HG03039 (cell line): ENCODE measurements around the gene MRPL24.
"Not testable (repeated sequence)": the region's sequence is repeated elsewhere in the genome, so short reads cannot be mapped to it uniquely, and the experiment has no call there.

Experiments used
- ATAC-seq: cut with Tn5 transposase; IDR thresholded peaks from one replicate; pipeline ENCODE4 v1.9.1; 2021; ENCODE audit warnings: mild to moderate bottlenecking, moderate library complexity; ENCODE audit not compliant: unreplicated experiment

The MRPL24 gene

DNA sequence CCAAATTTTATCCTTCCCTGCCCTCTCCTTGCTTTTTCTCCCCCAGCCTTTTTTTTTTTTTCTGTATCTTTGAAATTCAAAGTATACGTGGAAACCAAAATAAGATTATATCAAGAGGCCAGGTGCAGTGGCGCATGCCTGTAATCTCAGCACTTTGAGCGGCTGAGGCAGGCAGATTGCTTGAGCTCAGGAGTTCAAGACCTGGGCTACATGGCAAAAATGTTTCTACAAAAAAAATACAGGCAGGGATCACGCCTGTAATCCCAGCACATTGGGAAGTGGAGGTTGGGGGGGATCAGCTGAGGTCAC is 19.9 kb upstream of the MRPL24 start:
- ATAC-seq = no peak

DNA sequence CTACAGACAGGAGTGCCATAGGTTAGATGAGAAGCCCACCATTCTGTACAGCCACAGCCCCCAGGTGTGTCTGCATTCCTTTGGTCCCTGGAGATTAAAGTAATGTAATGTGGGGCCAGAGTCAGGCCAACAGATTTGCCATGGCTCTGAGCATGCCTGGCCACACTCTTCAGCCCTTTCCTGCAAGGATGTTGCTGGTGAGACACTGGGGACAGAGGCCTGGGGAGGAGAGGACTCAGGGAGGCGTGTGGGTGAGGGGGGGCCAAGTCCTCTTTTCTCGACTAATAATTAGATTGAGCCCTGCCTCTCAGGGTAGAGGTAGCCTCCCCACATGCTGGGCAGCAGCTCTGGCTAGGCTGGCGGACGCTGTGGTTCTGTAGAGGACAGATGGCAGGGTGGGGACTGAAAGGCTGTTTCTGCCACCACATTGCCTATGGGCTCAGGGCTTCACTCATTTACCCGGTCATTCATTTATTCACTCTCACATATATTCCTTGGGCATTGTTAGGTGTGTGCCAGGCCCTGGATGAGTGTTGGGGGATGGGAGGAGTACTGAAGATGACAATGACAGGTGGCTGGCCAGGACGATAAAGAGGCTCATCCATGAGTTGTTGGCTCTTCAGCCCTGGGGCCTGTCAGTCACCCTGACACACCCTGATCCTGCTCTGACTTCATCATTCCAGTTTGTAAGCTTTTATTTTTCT is 19.4 kb upstream of the MRPL24 start:
- ATAC-seq = no peak

DNA sequence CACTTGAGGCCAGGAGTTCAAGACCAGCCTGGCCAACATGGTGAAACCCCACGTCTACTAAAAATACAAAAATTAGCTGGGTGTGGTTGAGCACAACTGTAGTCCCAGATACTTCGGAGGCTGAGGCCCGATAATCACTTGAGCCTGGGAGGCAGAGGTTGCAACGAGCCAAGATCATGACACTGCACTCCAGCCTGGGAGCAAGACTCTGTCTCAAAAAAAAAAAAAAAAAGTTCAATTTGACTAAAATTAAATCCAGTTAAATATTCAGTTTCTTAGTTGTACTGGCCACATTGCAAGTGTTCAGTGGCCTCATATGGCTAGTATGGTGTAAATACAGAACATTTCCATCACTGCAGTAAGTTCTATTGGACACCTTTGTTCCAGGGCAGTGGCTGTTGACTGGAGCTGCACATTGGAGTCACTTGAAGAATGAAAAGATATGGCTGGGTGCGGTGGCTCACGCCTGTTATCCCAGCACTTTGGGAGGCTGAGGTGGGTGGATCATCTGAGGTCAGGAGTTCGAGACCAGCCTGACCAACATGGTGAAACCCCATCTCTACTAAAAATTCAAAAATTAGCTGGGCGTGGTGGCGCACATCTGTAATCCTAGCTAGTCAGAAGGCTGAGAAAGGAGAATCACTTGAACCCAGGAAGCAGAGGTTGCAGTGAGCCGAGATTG is 16.8 kb upstream of the MRPL24 start:
- ATAC-seq = not testable (repeated sequence)

DNA sequence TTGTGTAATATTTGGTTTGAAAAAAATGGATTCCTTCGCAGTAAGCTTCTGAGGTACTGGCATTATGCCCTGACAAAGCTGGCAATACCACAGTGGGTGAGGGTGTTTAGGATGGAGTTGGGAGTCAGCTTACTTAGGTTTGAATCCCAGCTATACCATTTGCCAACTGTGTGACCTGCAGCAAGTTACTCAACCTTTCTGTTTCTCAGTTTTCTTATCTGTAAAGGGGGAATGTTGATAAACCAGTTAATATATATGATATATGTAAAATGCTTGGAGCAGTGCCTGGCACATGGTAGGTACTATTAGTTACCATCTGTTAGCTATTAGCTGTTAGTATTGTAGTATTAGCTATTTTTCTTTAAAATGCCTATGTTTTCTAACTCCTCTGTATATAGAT is 15.5 kb upstream of the MRPL24 start:
- ATAC-seq = no peak

DNA sequence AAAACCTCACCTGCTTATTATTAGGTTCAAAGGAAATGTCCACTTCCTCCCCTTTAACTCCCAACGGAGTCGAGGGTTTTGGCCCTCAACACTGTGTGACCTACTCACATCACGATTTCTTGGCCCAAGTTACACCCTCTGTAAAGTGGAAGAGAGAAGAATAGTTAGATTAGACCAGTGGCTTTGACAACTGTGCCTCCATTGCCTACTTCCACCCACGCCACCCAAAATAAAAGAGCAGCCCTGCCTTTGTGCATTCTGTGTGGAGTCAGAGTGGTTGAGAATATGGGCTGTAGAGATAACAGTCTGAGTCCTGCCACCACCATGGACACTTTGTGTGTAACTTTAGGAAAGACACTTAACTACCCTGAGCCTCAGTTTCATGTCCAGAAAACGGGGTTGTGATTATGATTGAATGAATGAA is 14.7 kb upstream of the MRPL24 start:
- no peak for ATAC-seq

DNA sequence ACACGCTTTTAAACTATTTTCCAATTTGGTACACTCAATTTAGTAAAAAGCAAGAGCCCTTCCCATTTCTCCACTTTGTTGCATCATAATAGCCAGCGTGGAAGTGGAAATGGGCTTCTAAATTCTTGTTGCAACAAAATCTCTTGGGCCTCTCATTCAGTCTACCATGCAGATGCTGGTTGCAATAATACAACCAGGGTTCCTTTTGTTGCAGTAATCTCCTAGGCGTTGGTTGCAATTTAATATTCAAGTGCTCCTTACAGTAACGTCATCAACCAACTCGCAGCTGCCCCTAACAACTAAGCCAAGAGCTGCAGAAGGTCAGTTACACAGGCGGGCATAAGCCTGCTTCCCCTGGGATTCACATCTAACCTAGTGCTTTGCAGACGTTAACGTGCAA is 13.3 kb upstream of the MRPL24 start:
- ATAC-seq = no peak

DNA sequence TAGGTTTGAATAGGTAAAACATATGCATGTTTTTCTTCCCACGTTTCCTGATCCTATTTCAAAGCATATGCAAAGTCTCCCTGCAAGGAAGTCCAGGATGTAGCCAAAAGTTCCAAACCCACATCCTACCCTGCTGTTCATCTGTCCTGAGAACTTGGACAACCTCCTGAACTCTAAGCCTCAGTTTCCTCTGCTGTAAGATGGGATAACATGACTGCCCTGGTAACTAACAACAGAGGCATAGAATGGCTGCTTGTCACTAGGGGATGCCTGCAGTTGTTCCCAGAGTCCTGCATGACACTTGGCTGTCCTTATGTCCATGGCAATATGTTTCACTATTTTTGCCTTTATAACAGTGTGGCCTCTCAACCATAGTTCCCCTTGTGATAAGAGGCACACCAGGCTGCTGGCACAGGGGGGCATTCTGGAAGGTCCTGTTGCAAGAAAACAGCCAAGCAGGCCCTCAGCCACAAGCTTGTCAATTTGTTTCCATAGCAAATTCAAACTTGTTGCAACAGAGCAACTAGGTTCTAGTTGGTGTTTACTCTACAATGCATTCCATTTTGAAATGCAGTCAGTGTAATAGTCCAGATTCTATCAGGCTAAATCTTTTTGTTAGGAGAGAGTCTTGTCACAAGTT is 12.1 kb upstream of the MRPL24 start:
- no peak for ATAC-seq

DNA sequence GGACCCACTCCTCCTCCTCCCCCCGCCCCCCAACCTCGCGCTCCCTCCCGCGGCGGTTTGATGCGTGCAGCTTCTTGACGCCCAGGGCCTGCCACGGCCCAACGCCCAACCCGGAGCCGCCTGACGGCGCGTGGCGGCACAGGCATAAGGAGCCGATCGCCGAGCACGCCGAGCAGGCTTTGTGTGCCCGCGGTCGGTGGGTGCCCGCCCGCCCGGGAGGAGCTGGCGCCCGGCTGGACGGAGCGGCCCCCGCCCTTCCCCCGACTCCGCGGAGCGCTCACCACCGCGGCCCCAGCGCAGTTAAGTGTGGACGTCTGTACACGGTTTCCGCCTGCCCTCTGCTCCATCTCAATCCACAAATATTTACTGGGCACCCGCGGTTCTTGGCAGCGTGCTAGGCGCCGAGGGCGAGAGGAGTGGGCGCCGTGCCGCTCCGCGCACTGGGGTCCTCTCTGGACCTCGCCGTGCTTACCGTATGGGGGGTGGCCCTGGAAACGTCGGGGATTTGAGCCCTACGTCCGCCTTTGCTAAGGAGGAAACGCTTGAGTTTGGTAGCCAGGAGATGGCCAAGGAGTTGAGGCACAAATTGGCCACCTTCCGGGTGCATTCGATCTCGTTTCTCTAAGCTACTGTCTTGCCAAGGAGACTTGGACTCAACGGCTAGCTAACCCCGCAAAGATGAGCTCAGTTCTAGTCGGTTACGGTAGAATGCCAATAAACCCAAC is 11.0 kb upstream of the MRPL24 start:
- ATAC-seq = peak; percentile 53

DNA sequence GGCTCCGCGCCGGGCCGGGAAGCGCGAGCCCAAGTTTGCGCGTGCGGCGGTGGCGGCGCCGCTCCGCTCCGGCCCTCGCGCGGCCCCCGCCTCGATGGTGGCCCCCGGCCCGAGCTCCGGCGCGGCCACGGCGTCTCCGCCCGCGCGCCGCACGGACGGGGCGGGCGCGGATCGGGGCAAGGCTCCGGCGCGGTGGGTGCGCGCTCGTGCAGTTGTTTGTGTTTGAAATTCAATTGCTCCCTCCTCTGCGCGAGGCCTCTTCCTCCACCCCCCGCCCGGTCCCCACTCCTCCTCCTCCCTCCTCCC is 10.5 kb upstream of the MRPL24 start, which contains the start of gene HDGF:
Gene HDGF (minus strand): TSS at position 225 of the 306 bp plus-strand sequence. CDS start 246 bp downstream, outside the sequence.
- no peak for ATAC-seq

DNA sequence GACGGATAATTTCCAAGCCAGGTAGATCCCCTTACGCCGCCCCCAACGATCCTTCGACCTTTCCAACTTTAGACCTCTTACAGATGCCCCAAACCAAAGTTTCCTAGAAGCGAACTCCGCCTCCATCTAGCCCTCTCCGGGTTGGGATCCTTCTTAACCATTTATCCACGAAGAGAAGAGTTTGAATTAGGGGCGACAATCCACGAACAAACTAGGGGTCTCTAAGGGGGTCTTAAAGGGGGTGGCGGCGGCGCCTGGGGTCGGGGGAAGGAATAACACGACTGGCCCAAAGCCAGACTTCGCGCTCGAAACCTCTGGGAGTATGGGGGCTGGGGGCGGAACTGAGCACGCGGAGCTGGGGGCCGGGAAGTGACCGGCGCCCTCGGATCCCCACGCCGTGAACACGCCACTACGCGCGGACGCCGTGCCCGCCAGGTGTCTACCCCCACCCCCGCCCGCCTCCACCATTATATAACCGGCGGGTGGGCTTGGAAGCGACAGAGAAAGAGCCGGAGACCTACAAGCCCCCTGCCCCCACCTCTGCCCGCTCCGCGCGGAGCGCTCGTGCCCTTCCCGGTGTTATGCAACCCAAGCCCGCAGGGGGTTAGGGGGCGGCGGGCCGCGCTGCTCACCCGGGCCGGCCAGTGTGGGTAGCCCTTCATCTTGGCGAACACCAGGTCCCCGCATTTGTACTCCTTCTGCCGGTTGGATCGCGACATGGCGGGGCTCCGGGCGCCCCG is 10.0 kb upstream of the MRPL24 start:
- ATAC-seq = peak; percentile 11

DNA sequence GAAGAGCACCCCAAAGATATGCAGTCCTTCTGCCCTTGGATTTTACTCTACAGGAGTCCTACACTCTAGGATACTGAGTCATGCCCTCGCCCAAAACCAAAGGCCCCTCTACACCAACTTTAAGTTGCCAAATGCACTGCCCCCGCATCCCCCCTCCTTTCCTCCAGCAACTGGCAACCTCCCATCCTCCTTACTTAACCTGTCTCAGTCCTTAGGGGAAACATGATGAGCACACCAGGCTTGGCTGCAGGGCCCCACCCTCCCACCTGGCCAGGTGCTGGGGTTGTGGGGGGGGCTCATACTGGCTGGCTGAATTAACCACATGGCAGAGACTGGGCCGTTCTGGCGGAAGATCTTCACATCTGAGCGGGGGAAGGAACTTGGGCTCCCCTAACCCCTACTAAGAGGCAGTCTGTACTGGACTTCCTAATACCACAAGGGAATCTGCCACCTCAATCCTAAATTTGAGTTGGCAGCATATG is 9.3 kb upstream of the MRPL24 start:
- ATAC-seq = no peak

DNA sequence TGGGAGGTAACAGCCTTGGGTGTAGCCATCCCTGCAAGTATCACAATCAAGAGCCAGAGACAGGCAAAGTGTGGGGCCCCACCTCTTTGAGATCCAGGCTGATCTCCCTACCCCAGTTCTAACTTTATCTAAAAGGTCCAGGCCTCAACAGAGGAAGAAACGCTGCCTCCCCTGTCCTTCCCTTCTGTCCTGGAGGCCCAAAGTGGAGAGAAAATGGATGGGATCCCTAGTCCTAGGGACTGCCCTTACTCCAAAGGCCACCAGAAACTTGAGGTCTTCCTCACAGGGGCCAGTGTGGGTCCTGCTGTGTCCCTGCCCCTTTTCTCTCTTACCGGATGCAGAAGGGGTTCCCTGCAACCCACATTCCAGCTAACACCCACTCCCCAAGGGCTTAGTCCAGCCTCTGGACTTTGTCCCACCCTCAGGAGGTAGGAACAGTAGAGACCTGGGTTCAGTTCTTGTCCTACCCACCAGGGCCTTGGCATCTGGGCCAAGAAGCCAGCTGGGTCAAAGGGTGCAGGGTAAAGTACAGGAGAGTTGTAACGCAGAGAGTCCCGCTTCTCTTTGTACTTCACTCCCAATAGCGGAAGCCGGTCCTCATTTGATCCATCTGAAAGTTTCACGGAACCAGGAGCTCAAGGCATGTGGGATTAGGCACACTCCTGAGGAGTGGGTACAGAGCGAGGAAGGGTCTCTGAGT is 8.7 kb upstream of the MRPL24 start:
- ATAC-seq = no peak

DNA sequence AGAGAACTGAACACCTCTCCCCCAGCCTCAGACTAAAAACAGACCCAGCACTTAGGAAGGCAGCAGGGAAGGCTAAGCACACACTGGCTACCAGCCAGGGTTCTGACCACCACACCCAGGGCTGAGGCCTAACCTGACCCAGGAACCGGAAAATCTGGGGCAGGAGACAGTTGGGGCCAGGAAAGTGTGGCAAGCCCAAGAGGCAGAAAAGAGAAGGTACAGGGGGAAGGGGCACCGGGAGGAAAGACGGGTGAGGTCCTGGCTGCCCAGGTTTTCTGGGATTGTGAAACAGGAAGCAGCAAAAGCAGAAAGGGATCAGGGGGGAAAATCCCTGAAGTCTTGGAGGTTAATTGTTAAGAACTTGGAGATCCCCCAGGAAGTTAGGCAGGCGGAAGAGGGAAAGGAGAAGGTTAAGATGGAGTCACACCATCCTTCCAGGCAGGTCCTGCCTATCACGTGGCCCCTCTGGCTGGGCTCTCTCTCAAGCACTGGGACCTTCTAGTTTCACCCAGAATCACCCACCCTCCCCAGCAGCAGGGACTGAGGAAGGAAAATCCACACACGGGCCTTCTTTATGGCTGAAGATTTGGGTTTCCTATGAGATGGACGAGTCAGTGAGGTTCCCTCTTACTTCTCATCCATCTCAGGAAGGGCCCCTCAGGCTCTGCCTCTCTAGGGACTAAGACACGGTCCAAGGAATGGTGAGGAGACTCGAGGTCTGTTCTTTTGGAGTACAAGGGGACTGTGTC is 8.0 kb upstream of the MRPL24 start:
- no peak for ATAC-seq

DNA sequence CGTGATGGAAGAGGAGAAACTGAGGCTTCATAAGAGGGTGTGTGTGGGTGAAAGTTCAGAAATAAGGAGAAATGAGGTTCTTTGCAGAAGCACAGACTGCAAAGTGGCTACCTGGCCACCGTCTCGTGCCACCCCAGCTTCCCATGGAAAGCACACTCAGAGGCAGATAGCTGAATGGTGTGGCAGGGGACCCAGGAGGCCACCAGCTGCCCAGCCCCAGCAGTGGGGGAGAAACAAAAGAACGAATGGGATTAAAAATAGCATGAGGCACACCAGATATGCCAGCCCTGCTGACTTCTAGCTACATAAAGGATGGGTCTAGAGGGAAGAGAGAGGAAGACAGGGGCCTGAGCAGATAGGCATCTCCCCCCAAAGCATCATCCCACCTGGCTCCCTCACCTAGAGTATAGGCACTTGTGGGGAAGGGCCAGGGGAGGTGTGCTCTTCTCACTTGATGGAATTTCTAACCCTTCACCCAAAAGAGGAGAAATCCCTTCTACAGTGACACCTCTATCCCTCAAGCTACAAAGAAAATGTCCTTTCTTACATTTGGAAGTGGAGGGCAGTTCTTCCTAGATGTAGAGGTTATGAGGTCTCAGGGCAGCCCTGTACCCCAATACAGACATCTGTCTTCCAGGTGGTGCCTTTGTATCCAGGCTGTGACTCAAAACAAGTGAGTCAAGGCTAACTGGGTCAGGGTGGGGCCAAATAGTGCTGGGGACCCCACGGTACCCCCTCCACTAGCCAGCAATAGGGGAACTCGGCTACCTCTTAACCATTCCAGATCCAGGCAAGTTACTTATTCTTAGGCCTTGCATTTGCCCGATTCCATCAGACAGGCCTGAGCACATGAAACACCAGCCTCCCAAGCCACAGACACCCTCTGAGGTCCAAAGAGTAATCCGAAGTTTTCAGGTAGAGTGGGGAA is 7.1 kb upstream of the MRPL24 start:
- no peak for ATAC-seq

DNA sequence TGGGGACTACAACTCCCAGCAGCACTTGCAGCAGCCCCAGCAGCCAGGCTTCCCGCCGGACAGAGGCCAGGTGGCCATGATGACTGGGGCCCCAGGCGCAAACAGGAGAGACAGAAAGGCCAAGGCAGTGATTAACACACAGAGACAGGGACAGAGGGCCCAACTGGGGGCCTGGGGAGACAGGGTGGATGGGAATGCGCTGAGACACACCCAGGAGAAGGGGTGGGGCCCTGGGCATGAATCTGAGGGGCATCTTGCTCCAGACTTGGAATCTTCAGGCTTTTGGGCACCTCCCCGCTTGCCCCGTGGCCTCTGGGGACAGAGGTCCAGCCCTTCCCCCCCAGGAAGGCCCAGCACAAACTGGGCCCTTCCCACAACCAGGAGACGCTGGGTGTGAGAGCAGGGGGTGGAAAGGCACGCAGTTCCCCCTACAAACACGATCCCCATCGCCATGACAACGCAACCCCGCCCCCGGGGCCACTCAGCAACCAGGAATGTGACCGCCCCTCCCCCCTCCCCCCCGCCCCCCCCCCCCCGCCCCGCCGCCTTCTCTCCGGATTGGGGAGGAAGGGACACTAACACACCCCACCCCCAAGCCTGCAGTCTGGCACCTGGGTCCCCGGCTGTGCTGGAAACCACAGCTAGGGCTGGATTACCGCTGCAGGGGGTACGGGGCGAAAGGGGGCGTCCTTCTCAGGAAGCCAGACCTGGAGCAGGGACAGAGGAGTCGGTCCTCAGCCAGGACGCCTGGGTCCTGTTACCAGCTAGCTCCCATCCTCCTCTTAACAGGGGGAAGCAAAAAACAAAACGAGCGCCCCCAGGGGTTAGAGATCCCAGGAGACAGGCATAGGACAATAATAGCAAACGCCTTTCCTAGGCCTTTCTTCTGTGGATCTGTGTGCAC is 6.1 kb upstream of the MRPL24 start:
- ATAC-seq = no peak

DNA sequence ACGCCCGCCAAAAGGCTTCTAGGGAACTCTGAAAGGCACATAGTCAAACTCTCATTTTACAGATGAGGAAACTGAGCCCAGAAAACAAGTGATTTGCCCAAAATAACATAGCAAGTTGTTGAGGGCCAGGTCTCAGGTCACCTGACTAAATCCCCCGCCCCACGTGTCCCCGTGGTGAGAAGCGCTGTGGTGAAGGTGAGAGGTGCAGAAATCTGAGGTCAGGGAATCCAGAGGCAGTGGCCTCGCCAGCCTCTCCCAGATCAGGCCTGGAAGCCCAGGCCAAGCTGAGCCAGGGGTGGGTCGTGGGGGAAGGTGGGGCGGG is 5.5 kb upstream of the MRPL24 start:
- no peak for ATAC-seq

DNA sequence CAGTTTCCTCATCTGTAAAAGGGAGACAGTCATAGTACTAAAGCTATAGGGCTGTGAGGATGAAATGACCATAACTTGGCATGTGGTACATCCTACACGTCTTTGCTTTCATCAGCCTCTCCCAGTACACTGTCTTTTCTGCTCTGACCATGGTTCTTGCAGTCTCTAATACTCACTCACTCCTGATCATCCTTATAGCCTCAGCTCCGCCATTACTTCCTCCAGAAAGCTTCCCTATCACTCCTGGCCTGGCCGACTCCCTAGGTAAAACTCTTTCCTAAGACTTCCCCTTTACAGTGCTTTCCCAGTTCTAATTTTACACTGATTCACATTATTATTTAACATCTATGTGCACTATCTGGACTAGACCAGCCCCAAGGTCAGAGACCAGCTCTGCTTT is 5.0 kb upstream of the MRPL24 start:
- ATAC-seq = no peak
